SK-N-MC (cell line): Measurements from ENCODE around the gene LEFTY1.

Experiments
- EZH2 ChIP-seq: fragments of 200-600 bp; sonication (generic); IDR thresholded peaks from one replicate; pipeline ENCODE4 v1.6.1; 2017; ENCODE audit warnings: antibody characterized with exemption
- FOXP2 ChIP-seq: optimal IDR thresholded peaks from 2 replicates; pipeline ENCODE3; 2011; ENCODE audit warnings: mild to moderate bottlenecking, moderate library complexity; ENCODE audit not compliant: insufficient read depth; ENCODE audit errors: extremely low read length, control extremely low read depth
- POLR2AphosphoS5 ChIP-seq: IDR thresholded peaks from 2 replicates; pipeline ENCODE4 v1.6.1; 2012; ENCODE audit warnings: mild to moderate bottlenecking, low read depth, low read length, borderline replicate concordance

DNA sequence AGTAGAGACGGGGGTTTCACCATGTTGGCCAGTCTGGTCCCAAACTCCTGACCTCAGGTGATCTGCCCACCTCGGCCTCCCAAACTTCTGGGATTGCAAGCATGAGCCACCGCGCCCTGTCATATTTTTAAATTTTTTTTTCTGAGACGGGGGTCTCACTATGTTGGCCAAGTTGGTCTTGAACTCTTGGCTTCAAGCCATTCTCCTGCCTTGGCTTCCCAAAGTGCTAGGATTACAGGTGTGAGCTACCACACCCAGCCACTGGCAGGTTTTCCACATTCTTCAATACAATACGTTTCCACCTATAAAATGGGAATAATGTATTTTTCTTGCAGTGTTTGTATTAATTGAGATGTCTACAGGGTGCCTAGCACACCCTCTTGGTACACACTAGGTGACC, 3.4 kb upstream of the LEFTY1 start:
- TF ChIP-seq EZH2 (no peak), POLR2AphosphoS5 (no peak), FOXP2 (no peak)
